ENCODE data around the gene CEL. TPM values are rescaled to one million over a fixed set of nuclear protein-coding genes. Genes with fewer than 3 reads are reported as not detected.
"Not testable (repeated sequence)": the region's sequence is repeated elsewhere in the genome, so short reads cannot be mapped to it uniquely, and the experiment has no call there.

Gene CEL
- total RNA-seq: 1 to 10 TPM in 1 of 4 donors, under 1 TPM in 2, not detected in 1; 0.26 to 1.4 (median 0.62) TPM

DNA sequence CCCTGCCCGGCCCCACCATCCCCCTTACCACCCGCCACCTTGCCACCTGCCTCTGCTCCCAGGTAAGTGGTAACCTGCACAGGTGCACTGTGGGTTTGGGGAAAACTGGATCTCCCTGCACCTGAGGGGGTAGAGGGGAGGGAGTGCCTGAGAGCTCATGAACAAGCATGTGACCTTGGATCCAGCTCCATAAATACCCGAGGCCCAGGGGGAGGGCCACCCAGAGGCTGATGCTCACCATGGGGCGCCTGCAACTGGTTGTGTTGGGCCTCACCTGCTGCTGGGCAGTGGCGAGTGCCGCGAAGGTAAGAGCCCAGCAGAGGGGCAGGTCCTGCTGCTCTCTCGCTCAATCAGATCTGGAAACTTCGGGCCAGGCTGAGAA is at the start of gene CEL:
TSS of gene CEL (plus strand) at position 218 of the 382 bp plus-strand sequence. CDS start at position 240, 22 bp downstream.
- intact Hi-C loops (cut with DNase I; ENCODE audit: low total_unique reads); H3K4me3 ChIP-seq; H3K27me3 ChIP-seq; H3K36me3 ChIP-seq; H3K9me3 ChIP-seq; H3K4me1 ChIP-seq; DNase-seq; H3K27ac ChIP-seq: not testable (repeated sequence)

DNA sequence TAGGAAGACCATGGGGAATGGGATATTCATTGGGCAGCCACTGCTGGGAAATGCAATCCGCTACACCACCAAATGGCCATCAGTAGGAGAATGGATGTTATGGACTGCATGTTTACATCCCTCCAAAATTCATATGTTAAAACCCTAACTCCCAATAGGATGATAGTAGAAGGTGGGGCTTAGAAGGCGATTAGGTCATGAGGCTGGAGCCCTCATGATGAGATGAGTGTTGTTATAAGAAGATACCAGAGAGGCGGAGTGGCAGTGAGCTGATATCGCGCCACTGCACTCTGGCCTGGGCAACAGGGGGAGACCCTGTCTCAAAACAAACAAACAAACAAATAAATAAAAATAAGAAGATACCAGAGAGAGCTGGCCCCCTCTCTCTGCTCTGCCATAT is 47.1 kb upstream of the CEL start:
- H3K27ac ChIP-seq: no peak overlapping the region
- H3K9me3 ChIP-seq: no peaks in the 10 kb centered on the region
- no peaks in the 10 kb centered on the region for H3K36me3 ChIP-seq
- H3K27me3 ChIP-seq: no peaks in the 10 kb centered on the region
- TF ChIP-seq, protein P1, sequence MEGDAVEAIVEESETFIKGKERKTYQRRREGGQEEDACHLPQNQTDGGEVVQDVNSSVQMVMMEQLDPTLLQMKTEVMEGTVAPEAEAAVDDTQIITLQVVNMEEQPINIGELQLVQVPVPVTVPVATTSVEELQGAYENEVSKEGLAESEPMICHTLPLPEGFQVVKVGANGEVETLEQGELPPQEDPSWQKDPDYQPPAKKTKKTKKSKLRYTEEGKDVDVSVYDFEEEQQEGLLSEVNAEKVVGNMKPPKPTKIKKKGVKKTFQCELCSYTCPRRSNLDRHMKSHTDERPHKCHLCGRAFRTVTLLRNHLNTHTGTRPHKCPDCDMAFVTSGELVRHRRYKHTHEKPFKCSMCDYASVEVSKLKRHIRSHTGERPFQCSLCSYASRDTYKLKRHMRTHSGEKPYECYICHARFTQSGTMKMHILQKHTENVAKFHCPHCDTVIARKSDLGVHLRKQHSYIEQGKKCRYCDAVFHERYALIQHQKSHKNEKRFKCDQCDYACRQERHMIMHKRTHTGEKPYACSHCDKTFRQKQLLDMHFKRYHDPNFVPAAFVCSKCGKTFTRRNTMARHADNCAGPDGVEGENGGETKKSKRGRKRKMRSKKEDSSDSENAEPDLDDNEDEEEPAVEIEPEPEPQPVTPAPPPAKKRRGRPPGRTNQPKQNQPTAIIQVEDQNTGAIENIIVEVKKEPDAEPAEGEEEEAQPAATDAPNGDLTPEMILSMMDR (IDR thresholded peaks at IDR 0.05): no peak
- intact Hi-C loops (cut with DNase I; ENCODE audit: low total_unique reads): no loop called here
- DNase-seq: no peak
- H3K4me3 ChIP-seq: no peak overlapping the region
- H3K4me1 ChIP-seq: no peaks in the 10 kb centered on the region

DNA sequence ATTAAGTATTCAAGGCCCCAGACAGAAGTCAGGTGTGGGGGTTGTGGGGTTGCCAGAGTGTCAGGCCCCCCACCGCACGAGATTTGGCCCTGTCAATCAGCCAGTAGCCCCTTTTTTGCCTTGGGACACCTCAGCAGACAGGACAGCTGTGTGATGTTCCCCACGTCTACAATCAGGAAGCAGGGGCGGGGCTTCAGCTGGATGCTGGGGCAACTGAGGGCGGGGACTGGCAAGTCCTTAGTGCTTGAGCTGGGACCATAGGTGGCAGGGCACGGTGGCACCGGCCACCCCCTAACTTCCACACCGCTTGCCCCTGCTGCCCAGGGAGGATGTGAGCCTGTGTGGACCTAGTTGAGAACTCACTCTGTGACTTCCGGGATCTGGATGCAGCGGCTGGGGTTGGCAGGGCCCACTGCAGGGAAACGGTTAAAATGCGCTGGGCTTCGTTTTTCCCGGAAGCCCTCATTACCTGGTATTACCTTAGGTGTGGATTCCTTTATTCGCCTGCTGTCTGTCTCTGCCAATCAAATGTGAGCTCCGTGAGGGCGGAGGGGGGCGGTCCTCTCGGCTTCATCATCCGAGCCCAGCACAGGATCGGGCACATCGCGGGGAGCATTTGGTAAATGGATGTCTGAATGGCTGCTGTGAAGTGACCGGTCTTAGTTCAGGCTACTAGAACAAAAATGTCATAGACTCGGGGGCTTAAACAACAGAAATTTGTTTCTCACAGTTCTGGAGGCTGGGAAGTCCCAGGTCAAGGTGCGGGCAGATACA is 38.5 kb upstream of the CEL start:
- H3K27ac ChIP-seq: no peak overlapping the region

DNA sequence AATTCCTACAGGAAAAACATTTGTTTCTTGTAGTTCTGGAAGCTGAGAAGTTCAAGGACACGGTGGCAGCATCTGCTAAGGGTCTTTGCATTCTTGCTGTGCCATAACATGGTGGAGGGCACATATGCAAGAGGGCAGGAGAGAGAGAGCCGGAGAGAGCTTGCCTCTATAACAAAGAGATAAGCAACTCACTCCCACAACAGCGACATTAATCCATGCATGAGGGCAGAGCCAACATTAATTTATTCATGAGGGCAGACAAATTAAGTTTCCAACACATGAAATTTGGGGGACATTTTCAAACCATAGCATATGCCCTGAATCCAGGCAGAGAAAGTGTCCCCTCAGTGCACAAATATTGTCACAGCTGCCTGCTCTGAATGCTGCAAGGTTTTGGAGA is 35.4 kb upstream of the CEL start:
- TF ChIP-seq POLR2A (IDR thresholded peaks at IDR 0.05): no peak
- TF ChIP-seq, protein P1 (IDR thresholded peaks at IDR 0.05): no peak
- Histone ChIP-seq H3K27ac (no peak overlapping the region), H3K36me3 (no peaks in the 10 kb centered on the region), H3K9me3 (no peaks in the 10 kb centered on the region), H3K4me1 (peaks cover 0 to 7% of the 10 kb centered on the region in 2 donors), H3K4me3 (no peak overlapping the region), H3K27me3 (no peaks in the 10 kb centered on the region)
- intact Hi-C loops (cut with DNase I; ENCODE audit: low total_unique reads): loop anchor here (10.0 kb wide), 1 partner anchor 118 kb away; no protein-coding TSS in a partner anchor
- no peak for DNase-seq

More for the DNA sequence above, 38.5 kb upstream of the CEL start:
- intact Hi-C loops (cut with DNase I; ENCODE audit: low total_unique reads): loop anchor here (10.0 kb wide), 1 partner anchor 121 kb away; no protein-coding TSS in a partner anchor
- H3K27me3 ChIP-seq: no peaks in the 10 kb centered on the region
- H3K4me1 ChIP-seq: no peaks in the 10 kb centered on the region
- H3K36me3 ChIP-seq: no peaks in the 10 kb centered on the region
- DNase-seq: no peak
- no peak for TF ChIP-seq POLR2A (IDR thresholded peaks at IDR 0.05)
- TF ChIP-seq, protein P1 (IDR thresholded peaks at IDR 0.05): no peak
- H3K4me3 ChIP-seq: no peak overlapping the region
- no peaks in the 10 kb centered on the region for H3K9me3 ChIP-seq

DNA sequence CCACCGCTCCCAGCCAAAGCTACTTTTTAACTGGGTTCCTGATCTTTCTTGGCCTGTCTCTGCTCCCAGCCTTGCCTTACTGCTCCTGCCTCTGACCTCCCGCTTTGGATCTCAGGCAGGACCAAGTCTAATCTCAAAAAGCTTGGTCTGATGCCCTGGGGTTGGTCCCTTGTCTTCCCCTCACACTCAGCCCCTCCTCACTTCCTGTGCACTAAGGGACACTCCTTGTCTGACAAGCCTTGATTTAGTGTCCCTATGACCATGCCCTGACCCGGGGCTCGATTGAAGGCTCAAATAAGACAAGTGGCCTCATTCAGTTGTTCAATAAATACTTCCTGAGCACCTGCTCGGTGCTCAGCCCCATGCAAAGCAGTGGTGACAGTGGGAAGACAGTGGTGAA is 34.6 kb upstream of the CEL start:
- no peak overlapping the region for H3K27ac ChIP-seq
- H3K9me3 ChIP-seq: no peaks in the 10 kb centered on the region
- H3K4me1 ChIP-seq: peaks cover 0 to 14% of the 10 kb centered on the region in 2 donors
- TF ChIP-seq, protein P1 (IDR thresholded peaks at IDR 0.05): no peak
- no peaks in the 10 kb centered on the region for H3K36me3 ChIP-seq
- no peak overlapping the region for H3K4me3 ChIP-seq
- DNase-seq: no peak
- no peaks in the 10 kb centered on the region for H3K27me3 ChIP-seq
- intact Hi-C loops (cut with DNase I; ENCODE audit: low total_unique reads): loop anchor here (10.0 kb wide), 1 partner anchor 118 kb away; no protein-coding TSS in a partner anchor
